SKM-1 (cell line): ENCODE data around the gene SH2D1B.

ENCODE experiments used
- DNase-seq: peaks from one replicate; lab custom pipeline; 2025; ENCODE audit not compliant: unreplicated experiment; lab: John Stamatoyannopoulos, UW

The SH2D1B gene

GRCh38 chr1:162398999-162399580, 12.8 kb downstream of the SH2D1B start:
- no peak for DNase-seq

DNA sequence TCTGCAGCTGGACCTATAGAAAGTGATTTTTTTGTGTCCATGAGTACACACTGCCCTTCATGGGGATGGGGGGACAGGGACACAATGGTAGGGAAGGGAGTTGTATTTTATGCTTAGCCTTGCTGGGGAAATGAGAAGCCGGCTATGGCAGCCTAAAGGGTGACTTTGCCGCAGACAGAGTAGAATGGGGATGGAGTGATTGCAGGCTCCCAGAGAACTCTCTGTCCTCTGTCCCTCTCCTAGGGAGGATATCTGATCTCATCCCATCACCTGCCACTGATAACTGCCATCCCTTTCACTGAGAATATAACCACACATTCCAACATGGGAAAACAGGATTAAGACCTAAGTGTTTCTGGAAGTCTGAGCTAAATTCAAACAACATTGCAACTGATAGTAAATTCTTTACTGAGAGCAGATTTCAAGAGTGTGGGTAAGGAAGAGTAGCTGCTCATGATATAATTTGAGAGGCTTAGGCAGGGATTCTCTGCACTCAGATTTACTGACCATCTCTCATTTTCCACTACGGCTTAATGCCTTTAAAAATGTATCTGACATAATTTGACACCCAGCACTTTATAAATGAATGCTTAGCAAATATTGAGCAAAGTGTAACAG, 13.9 kb downstream of the SH2D1B start:
- no peak for DNase-seq

DNA sequence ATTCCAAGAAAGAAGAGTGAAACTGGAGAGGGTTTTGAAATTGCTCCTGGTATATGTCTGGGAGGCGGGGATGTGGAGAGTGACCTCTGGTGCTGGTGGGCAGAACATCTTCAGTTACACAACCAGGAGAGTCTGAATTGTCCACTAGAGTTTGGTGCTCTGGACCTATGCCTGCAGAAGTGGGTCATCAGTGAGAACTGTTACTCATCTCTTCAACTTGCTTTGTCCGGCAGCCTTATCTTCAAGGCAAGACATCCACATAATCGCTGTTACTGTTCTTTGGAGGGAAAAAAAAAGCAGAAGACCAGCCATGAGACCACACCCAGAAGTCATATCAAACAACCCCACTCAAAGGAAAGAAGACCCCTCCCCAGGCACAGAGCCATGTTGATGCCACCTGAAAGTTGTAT, 14.9 kb downstream of the SH2D1B start:
- no peak for DNase-seq

- no peak for DNase-seq
Observed at GRCh38 chr1:162396201-162396906, 15.6 kb downstream of the SH2D1B start.

DNA sequence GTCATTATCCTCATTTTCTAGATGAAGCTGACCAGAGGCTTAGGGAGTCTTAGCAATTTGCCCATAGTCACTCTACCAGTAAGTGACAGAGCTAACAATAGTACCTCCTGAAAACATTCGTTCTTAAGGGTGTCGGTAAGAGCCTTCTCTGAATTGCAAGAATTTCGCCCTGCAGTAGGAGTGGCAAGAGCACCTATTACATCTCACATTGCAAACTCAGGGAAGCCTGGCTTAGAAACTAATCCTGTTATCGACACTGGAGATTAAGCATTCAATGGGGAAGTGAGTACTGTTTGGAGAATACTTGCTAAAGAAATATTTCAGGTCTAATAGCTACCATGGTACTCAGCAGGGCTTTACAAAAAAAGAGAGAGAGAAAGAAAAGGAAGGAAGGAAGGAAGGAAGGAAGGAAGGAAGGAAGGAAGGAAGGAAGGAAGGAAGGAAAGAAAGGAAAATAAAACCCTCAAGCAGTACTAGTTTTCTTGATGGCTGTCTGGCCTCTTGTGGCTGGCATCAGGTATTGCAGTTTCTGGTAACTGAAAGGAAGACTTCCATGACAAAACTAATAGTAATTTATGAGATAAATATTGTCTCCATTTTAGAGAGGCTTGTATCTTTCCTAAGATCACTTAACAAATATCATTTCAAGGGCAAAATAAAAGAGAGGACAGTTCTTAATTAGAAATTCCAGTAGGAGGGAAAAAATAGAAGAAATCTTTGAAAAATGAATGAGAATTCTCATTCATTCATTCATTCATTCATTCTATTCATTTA, 20.0 kb downstream of the SH2D1B start:
- DNase-seq = no peak

DNA sequence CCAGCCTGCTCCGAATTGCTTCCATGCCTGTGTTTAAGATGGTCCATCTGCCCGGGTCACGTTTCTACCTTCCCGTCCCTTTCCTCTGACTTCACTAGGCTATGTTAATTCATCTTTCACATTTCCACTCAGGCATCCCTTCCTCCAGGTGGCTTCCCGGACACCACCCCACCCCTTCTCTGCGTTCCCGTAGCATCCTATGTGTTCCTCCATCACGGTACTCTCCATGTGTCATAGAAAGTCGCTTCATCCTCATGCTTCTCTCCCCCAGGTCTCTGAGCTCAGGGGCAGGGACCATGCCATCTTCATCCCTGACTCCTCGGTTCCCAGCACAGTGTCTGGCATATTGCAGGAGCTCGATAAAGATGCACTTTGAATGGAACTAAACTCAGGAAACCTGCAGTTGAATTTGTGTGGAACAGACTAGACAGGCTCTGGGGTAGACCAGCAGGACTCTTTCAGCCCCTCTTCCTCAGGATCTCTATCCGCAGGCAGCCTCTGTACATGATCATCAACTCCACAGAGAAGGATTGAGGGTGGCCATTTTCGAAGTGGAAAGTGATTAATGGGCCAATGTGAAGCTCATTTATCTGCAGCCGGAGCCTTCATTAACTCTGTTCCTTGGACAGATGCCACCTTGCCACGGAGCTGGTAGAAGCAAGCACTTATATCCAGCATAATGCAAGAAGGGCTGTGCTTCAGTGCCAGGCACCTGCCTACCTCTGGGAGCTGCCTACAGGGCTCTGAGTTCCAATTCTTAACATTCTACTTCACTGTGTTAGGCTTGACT, 21.3 kb downstream of the SH2D1B start:
- DNase-seq = no peak

GRCh38 chr1:162389971-162390370, 22.0 kb downstream of the SH2D1B start:
- no peak for DNase-seq

DNA sequence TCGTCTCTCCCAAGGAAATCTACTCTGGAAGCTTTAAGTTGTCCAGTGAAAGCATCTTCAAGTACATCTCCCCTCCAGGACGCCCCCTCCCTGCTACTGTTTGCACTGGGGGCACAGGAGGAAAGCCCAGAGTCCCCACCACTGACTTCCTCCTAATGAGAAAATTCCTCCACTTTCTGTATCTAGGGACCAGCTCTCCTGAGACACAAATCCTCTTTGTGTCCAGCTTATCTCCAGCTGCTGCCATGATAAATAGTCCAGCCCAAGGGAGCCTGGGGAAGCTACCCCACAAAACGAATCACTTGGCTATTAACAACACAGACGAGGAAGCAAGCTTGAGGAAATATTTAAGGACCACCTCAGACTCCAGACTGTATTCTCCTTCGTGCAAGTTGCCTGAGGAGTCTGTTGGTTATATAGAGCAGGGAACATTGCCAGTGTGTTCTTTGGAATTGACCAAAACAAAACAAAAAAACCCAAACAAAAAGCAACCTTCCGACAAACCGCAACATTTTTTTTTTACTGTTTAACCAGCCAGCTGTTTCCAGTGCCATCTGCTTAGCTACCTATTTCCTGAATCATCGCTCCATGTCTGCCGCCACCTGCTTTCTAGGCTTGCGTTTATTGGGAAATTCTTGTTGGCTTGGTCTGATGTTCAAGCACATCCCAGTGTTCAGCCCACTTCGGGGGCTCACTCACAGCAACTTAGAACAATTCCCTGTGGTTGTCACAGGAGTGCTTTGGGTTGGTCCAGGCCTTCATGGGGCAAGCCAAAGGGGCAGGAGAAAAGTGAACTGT, 22.7 kb downstream of the SH2D1B start:
- DNase-seq = no peak

GRCh38 chr1:162388615-162389014, 23.3 kb downstream of the SH2D1B start:
- DNase-seq = no peak

GRCh38 chr1:162388083-162388594, 23.8 kb downstream of the SH2D1B start:
- DNase-seq = no peak

- no peak for DNase-seq
Observed at GRCh38 chr1:162387226-162388082, 24.5 kb downstream of the SH2D1B start.

- no peak for DNase-seq
Observed at GRCh38 chr1:162386292-162387225, 25.4 kb downstream of the SH2D1B start.

- no peak for DNase-seq
Observed at GRCh38 chr1:162385702-162386101, 26.2 kb downstream of the SH2D1B start.

- no peak for DNase-seq
Observed at GRCh38 chr1:162385280-162385623, 26.7 kb downstream of the SH2D1B start.

- DNase-seq = no peak
Observed at GRCh38 chr1:162384601-162385279, 27.2 kb downstream of the SH2D1B start.

GRCh38 chr1:162384116-162384515, 27.8 kb downstream of the SH2D1B start:
- no peak for DNase-seq

DNA sequence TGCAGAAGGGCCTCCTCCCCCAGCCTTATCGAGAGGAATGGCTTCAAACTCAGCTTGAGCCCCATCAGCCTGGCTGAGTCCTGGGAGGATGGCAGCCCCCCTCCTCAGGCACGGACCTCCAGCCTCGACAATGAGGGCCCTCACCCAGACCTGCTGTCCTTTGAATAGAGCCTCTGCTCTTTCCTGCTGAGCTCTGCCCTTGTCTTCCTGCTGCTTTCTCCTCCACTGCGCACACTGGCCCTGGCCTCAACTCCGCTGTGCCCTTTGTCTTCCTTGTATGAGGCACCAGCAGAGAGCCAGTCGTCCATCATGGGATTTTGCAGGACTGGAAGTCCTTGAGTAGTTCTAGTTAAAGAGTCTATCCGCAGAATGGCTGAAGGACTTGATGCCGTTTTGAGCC, 28.4 kb downstream of the SH2D1B start:
- no peak for DNase-seq
